Measurements from ENCODE around the gene ABI3BP. TPM values are rescaled to one million over a fixed set of nuclear protein-coding genes. Genes with fewer than 3 reads are reported as not detected.

ABI3BP gene
- total RNA-seq, 4 donors from 2014 or later, result 51.2 to 172 (median 116) TPM

- TF ChIP-seq, protein P1, sequence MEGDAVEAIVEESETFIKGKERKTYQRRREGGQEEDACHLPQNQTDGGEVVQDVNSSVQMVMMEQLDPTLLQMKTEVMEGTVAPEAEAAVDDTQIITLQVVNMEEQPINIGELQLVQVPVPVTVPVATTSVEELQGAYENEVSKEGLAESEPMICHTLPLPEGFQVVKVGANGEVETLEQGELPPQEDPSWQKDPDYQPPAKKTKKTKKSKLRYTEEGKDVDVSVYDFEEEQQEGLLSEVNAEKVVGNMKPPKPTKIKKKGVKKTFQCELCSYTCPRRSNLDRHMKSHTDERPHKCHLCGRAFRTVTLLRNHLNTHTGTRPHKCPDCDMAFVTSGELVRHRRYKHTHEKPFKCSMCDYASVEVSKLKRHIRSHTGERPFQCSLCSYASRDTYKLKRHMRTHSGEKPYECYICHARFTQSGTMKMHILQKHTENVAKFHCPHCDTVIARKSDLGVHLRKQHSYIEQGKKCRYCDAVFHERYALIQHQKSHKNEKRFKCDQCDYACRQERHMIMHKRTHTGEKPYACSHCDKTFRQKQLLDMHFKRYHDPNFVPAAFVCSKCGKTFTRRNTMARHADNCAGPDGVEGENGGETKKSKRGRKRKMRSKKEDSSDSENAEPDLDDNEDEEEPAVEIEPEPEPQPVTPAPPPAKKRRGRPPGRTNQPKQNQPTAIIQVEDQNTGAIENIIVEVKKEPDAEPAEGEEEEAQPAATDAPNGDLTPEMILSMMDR (IDR thresholded peaks at IDR 0.05; ENCODE audit: low read depth), result no peak
Observed at GRCh38 chr3:100813828-100814227, 179.4 kb downstream of the ABI3BP start.

DNA sequence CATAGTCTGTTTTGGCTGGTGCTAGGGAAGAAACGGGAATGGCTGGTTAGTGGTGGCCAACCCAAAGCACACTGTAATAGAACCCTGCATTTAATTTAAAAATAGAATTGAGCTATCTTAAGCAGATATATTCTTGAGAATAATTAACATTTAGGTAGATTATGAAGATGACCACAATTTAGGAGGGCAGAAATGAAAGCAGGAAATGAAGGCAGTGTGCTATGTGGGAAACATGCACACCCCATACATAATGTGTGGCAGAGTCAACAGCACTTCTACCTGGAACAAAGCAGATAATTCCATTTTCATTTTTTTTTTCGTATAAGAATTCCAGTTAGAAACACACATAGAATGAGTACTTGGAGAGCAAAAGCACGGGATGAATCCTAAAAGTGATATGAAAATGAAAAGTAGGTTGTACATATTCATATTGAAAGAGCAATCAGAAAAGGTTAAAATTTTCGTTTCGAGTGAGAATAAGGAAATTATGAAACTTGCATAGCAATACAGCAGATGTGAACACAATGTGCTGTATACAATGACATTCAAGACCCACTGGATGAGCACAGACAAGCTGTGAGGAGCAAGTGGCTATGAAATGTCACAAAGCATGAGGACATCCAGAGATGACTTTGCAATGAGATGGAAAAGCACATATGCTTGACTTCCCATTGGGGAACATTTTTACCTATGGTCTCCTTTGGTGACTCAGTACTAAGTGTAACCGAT is 181.3 kb downstream of the ABI3BP start:
- TF ChIP-seq, protein P1 (IDR thresholded peaks at IDR 0.05; ENCODE audit: low read depth), result no peak

- TF ChIP-seq, protein P1 (IDR thresholded peaks at IDR 0.05; ENCODE audit: low read depth), result no peak
Observed at GRCh38 chr3:100810671-100811070, 182.6 kb downstream of the ABI3BP start.

GRCh38 chr3:100804631-100805030 is 188.6 kb downstream of the ABI3BP start:
- TF ChIP-seq, protein P1 (IDR thresholded peaks at IDR 0.05; ENCODE audit: low read depth), result no peak

DNA sequence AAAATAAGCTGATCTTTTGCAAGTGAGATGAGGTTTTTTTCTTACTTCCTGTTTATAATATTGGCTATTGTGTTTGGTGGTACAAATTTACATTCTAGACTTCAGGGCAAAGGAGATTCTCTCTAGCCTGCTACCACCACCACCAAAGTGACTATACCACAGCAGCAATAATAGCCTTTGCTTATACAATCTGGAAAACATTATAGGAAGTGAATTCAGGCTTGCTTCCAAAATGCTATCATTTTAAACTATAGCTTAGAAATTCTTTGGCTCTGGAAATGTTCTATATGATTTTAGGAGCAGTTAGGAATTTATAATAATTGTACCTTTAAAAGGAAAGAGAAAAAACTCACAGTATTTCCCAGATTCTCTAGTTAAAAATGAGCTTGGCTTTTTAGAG is 189.5 kb downstream of the ABI3BP start:
- TF ChIP-seq, protein P1 (IDR thresholded peaks at IDR 0.05; ENCODE audit: low read depth), result no peak

DNA sequence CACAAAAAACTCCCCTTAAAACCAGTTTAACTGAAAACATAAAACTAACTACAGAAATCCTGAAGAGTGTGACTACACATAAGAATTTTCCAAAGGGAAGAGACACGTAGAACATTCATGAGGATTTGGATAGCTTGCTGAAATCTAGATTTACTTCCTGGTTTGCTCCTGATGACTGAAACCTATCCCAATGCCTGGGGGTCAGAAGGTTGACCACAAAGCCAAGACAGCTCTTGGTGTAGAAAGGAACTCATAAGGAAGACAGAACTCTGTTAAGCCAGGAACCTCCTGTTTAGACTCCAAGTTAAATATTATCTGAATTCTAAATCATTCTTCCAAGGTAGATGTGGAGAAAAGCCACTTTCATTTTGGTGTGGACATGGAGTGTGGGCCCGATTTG is 191.1 kb downstream of the ABI3BP start:
- TF ChIP-seq, protein P1 (IDR thresholded peaks at IDR 0.05; ENCODE audit: low read depth), result no peak

- TF ChIP-seq, protein P1 (IDR thresholded peaks at IDR 0.05; ENCODE audit: low read depth), result no peak
Observed at GRCh38 chr3:100798012-100798411, 195.2 kb downstream of the ABI3BP start.

Data from subcutaneous adipose tissue (tissue), 4 donors.